HUDEP-2 (cell line): Measurements from ENCODE around the gene HOOK2.
"Not testable (repeated sequence)": the region's sequence is repeated elsewhere in the genome, so short reads cannot be mapped to it uniquely, and the experiment has no call there.

Source experiments
- DNase-seq, 76 experiments: peaks; one replicate each; lab custom pipeline; 2025; ENCODE audit not compliant: unreplicated experiment in 76 of 76; lab: John Stamatoyannopoulos, UW

The HOOK2 gene

DNA sequence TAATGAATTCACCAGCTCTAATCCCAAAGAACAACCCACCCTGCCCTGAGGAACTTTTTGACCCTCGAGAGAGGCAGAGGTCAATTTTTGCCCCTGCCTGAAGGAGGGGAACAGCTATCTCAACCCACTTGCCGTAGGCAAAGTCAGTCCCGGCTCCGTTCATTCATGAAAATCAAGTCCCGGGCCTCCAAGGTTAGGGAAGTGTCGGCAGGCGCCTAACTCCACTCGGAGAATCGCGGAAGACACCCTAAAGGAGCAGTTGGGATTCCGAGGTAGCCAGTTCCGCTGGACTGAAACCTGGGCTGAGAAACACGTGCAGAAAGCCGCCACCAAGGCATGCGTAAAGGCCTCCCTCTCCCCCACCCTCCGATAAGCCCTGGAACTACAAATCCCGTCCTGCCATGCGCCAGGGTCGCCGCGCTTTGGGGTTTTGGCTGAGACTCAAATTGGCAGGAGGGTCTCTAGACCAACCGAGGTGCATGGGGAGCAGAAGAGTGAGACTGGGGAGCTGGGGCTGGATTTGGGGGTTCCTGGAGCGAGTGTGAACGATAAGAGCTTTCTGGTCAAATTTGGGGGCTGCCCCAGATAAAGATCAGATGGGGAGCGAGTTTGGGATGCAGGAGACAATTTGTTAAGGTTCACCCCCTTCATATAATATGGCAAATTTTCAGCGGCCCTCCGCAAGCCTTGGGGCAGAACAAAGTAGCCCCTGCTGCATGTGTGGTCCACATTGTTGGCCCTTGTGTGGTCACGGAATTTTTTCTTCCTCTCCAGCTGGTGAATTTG is 51.5 kb downstream of the HOOK2 start, which contains the start of gene TNPO2:
Gene TNPO2, minus strand, starts transcription at position 292 of the 786 bp plus-strand sequence. CDS start 2,955 bp downstream, outside the sequence.
- DNase-seq: peak in 69 of 76 experiments; percentile 26 to 82 (median 69)

DNA sequence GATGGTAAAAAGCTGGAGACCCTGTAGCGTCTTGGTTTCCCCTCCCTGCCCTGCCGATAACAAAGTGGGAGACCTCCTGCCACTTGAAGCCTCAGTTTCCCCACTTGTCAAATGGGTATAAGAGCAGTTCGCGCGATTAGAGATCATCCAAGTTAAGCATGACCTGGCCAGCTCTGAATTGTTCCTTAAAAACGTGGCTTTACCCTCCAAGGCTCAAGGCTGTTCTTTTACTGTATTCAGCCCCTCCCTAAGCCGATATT is 52.0 kb downstream of the HOOK2 start:
- DNase-seq: peak in 9 of 76 experiments; percentile 8 to 71 (median 38)

- peak in 75 of 76 experiments; percentile 89 to 100 (median 98) for DNase-seq
Measured at GRCh38 chr19:12722566-12723380, 52.6 kb downstream of the HOOK2 start.

- peak in 47 of 76 experiments; percentile 19 to 75 (median 51) for DNase-seq
Measured at GRCh38 chr19:12721656-12722565, 53.4 kb downstream of the HOOK2 start.

- peak in 30 of 76 experiments; percentile 12 to 62 (median 34) for DNase-seq
Measured at GRCh38 chr19:12720851-12721655, 54.3 kb downstream of the HOOK2 start.

DNA sequence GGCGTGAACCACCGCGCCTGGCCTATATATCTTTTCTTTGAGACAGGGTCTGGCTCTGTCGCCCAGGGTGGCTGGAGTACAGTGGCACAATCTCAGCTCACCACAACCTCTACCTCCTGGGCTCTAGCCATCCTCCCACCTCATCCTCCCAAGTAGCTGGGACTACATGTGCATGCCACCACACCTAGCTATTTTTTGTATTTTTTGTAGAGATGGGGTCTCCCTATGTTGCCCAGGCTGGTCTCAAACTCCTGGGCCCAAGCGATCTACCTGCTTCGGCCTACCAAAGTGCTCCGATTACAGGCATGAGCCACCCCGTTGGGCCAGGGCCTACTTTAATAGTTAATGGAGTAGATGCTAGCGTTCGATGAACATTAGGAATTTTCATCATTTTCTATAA is 55.1 kb downstream of the HOOK2 start:
- DNase-seq: no peak

- peak in 4 of 76 experiments; percentile 17 to 29 (median 20) for DNase-seq
Measured at GRCh38 chr19:12715929-12716328, 59.4 kb downstream of the HOOK2 start.

DNA sequence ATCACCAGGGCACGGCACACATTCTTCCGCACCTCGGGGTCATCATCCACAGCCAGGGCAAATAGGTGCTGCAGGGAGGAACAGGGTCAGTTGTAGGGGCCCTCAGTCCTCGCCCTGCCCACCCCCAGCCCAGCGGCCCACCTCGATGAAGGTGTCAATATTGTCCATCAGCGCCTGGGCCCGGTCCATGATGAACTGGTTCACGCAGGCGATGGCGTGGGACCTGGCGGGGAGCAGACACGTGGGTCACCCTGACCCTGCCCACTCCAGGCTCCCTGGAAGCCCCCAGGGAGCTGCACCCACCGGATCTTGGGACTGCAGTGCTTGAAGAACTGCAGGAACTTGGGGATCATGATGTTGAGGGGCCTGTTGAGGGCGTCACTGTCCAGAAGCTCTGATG is 60.2 kb downstream of the HOOK2 start:
- DNase-seq: no peak

DNA sequence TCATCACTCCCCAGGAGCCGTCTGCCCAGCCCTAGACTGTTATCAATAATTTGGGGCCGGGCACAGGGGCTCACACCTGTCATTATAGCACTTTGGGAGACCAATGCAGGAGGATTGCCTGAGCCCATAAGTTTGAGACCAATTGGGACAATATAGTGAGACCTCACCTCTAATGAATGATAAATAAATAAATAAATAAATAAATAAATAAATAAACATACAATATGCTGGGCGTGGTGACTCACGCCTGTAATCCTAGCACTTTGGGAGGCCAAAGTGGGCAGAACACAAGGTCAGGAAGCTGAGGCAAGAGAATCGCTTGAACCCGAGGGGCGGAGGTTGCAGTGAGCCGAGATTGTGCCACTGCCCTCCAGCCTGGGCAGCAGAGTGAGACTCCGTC is 62.0 kb downstream of the HOOK2 start:
- DNase-seq: not testable (repeated sequence)
